CD4-positive, alpha-beta T cell treated with Interferon alpha-2 for 1 hour (primary cell): Measurements from ENCODE around the gene R3HCC1L.

Experiments
- DNase-seq, 2 donors: peaks; one replicate each; pipeline ENCODE4 v3.0.0-alpha.2; 2020 to 2022

The R3HCC1L gene

DNA sequence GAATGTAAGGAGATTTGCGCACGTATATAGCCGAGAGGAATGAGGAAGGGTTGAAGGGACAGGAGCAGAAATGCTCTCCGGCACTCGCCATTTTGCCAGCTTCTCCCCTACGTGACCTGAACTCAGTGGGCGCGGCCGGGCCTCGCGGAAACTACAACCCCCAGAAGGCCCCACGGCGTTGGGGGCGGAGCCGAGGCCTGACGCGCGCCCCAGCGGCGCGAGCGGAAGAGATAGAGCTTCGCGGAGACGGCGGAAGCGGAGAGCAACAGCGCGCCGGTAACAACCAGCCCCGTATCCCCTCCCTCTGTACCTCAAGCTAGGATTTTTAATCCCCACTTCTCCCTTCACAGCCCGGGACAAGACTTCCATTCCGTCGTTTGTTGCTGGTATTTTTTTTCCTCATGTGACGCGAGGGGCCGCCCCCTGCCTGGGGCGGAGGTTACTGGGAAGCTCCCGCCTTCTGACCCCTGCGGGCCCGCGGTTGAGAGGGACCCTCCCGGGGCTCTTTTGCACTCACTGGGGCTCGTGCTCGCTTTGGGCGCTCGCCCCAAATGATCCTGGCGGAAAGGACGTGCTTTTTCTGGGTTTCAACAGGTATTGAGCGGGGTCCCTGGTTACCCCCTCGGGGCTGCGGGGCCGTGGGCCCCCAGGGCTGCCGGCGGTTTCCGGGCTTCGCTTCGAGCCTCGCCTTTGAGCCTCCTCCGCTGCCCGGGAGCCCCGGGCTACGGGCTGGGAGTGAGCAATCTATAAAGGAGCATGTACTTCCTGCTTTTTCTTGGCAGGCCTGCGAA lies at the start of gene R3HCC1L:
R3HCC1L (plus strand) TSS at position 227 of the 791 bp plus-strand sequence. CDS start 73,458 bp downstream, outside the sequence.
- peak; percentile 90 to 94 for DNase-seq

DNA sequence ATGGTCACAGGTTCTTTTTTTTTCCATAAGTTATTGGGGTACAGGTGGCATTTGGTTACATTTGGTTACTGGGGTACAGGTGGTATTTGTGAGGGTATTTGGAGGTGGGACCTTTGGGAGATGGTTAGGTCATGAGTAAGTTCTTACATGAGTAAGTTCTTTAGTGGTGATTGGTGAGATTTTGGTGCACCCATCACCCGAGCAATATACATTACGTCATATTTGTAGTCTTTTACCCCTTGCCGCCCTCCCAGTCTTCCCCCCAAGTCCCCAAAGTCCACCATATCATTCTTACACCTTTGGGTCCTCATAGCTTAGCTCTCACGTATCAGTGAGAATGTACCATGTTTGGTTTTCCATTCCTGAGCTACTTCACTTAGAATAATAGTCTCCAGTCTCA lies 49.2 kb upstream of the R3HCC1L start:
- DNase-seq = no peak

- DNase-seq = no peak
Observed at GRCh38 chr10:98086837-98087708, 47.4 kb upstream of the R3HCC1L start.

DNA sequence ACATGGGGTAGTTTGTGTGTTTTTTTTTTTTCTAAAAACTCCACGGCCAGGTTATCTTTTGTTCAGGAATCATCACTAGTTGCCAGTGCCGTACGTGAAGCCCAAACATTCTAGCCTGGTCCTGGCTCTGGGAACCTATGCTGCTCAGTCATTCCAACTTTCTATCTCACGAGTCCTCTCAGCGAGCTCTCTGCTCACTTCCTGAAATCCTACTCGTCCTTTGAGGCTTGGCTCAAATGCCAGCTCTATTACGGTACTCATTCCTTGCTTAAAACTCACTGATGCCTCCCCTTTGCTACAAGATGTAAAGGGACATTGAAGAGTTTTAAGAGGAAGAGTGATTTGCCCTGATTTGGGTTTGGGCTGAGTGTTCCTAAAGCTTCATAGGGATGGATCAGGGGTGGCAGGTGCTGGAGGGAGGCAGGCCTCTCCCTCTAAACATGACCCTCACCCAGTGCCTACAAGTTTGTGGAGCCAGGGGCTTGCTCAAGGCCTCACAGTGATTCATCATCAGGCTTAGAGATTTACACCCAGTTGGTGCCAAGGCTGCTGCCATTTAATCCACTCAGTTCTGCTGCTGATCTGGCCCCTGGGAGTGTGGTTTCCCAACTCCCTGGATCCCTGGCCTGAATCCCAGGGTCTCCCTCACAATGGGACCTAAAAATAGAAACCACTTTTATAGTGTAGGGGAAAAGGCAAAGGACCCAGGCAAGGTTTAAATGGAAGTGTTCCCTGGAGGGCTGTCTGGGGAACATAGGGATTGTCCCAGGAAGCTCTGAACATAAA lies 46.1 kb upstream of the R3HCC1L start:
- DNase-seq = no peak

GRCh38 chr10:98090822-98091221 lies 43.6 kb upstream of the R3HCC1L start:
- DNase-seq = no peak

DNA sequence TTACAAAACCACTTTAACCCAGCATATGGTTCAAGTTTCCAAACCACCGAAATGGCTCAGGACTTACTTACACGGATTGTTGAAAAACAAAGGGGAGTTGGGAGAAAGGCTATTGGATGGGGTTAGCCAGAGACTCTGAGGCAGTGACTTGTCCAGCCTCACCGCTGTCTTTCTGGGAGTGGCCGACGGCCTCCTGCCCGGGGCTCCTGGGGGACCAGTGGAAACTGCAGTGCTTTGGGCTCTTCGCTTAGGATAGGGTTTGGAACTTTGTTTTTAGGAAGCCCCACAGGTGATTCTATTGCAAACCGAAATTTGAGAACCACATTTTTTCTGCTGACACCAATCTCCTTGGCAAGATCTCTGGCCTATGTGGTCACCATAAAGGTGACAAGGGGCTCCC lies 38.1 kb upstream of the R3HCC1L start:
- no peak for DNase-seq

- DNase-seq = no peak
Observed at GRCh38 chr10:98096731-98097130, 37.7 kb upstream of the R3HCC1L start.

- DNase-seq = no peak
Observed at GRCh38 chr10:98097175-98097574, 37.3 kb upstream of the R3HCC1L start.

DNA sequence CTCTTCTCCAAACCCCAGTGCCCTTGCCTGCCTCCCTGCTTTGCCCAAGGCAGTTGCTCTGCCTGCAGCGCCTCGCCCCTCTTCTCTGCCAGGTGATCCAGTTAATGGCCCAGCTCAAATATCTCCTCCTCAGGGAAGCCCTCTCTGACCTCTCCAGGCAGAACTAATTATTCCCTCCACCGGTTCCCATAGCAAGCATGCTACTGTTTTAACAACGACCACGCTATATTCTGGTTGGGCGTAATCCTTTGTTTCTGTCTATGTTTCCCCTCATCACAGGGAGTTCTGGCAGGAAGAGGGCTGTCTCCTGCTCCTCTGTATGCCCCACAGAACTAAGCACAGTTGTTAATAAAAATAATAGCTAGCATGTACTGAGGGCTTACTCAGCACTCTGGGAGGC lies 36.8 kb upstream of the R3HCC1L start:
- DNase-seq = no peak

DNA sequence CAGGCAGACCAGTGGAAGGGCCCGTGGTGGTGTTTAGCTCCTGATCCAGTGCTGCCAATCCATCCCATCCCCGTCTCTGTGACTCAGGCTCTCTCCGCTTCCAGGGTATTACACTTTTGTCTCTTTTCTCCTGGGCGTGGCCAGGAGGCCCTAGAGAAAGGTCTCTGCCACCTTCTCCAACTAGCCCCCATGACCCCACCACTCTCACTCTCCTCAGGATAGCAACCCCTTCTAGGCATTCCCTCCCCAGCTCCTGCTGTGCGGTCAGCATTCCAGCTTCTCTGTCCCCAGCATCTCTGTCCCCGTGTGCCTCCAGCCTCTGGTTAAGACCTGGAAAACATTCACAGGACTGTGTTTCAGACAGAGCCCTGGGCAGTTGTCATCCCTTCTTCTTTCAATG lies 36.2 kb upstream of the R3HCC1L start:
- no peak for DNase-seq

- no peak for DNase-seq
Observed at GRCh38 chr10:98100476-98100875, 34.0 kb upstream of the R3HCC1L start.

GRCh38 chr10:98101366-98101765 lies 33.1 kb upstream of the R3HCC1L start:
- DNase-seq = no peak

- no peak for DNase-seq
Observed at GRCh38 chr10:98104125-98104524, 30.3 kb upstream of the R3HCC1L start.

GRCh38 chr10:98106531-98106930 lies 27.9 kb upstream of the R3HCC1L start:
- no peak for DNase-seq

- DNase-seq = no peak
Observed at GRCh38 chr10:98107644-98108430, 26.6 kb upstream of the R3HCC1L start.

- no peak for DNase-seq
Observed at GRCh38 chr10:98110356-98110755, 24.1 kb upstream of the R3HCC1L start.

DNA sequence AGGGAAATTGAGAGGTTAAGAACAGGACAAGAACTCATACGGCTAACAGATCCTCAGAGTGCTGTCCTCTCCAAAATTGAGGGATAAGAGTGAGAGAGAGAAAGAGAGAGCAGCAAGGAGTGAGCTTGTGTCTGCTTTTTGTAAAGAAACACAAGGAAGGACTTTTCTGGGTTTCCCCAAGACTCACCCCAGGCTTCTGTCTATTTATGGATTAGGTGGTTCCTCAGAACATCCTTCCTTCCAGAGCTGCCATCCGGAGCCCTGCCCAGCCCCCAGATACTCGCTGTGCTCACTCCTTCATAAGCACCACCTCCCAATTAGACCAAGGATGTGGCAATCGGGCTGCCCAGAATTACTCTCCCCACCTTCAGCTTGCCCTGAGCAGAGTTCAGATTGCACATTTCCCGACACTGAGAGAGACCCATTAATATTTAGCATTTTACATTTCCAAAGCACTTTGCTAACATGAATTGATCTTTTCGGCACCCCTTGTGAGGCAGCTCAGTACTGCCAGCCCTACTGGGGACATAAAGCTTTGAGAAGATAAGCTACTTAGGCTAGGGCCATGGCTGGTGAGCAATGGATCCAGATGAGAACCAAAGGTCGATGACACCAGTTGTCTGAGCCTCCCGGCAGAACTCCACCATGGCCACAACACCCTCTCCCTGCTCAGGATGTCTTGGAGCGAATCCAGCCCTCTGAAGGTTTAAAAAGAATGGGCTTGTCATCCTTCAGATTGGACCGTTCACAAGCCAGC lies 19.2 kb upstream of the R3HCC1L start:
- no peak for DNase-seq

DNA sequence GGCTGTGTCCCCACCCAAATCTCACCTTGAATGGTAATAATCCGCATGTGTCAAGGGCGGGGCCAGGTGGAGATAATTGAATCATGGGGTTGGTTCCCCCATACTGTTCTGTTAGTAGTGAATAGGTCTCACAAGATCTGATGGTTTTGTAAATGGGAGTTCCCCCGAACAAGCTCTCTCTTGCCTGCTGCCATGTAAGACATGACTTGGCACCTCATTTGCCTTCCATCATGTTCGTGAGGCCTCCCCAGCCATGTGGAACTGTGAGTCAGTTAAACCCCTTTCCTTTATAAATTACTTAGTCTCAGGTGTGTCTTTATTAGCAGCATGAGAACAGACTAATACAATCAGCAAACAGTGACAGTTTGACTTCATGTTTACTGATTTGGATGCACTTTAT lies 14.6 kb upstream of the R3HCC1L start:
- DNase-seq = no peak

- DNase-seq = no peak
Observed at GRCh38 chr10:98125940-98126631, 8.4 kb upstream of the R3HCC1L start.

- no peak for DNase-seq
Observed at GRCh38 chr10:98128802-98129201, 5.7 kb upstream of the R3HCC1L start.

DNA sequence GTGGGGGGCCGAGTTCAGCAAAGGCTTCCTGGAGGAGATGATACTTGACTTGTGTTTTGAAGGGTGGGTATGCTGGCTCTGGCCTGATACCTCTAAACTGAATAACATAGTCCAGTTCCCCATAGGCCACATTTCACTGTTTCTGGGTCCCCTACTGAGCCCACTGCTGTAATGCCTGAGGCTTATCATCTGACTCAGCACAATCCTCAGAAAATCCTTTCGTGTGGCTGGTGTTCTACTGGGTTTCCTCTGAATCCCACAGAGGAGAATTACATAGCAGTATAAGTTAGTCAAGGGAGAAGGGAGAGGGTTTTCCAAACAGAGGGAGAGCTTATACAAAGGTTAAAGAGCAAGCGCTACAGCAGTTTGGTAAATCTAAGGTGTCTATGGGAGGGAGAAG lies 2.8 kb upstream of the R3HCC1L start:
- no peak for DNase-seq
